Fibroblast of the aortic adventitia (primary cell): ENCODE measurements around the gene ALG3. TPM values are rescaled to one million over a fixed set of nuclear protein-coding genes. Genes with fewer than 3 reads are reported as not detected.

ENCODE experiments used
- DNase-seq: peaks from one replicate; pipeline ENCODE4 v3.0.0-alpha.2; 2010; ENCODE audit warnings: low read depth
- H3K4me3 ChIP-seq: 2 replicates; pipeline ENCODE4 v1.5.1; 2011; ENCODE audit warnings: low read depth, mild to moderate bottlenecking, control low read depth, low read length, moderate library complexity
- total RNA-seq: library from RNA; depleted of rRNA; stranded (reverse); fragments of >200 nt; gene quantifications from 2 replicates; pipeline ENCODE4 v1.2.3, GENCODE V29; 2012; ENCODE audit warnings: low replicate concordance
- TF ChIP-seq, protein P1 (sequence below): IDR thresholded peaks from 2 replicates; pipeline ENCODE4 v1.5.1; 2011; ENCODE audit warnings: mild to moderate bottlenecking, low read length, control low read depth, inconsistent platforms; ENCODE audit not compliant: insufficient read depth

ALG3 gene
- total RNA-seq, 1 donor: 34.0 TPM

DNA sequence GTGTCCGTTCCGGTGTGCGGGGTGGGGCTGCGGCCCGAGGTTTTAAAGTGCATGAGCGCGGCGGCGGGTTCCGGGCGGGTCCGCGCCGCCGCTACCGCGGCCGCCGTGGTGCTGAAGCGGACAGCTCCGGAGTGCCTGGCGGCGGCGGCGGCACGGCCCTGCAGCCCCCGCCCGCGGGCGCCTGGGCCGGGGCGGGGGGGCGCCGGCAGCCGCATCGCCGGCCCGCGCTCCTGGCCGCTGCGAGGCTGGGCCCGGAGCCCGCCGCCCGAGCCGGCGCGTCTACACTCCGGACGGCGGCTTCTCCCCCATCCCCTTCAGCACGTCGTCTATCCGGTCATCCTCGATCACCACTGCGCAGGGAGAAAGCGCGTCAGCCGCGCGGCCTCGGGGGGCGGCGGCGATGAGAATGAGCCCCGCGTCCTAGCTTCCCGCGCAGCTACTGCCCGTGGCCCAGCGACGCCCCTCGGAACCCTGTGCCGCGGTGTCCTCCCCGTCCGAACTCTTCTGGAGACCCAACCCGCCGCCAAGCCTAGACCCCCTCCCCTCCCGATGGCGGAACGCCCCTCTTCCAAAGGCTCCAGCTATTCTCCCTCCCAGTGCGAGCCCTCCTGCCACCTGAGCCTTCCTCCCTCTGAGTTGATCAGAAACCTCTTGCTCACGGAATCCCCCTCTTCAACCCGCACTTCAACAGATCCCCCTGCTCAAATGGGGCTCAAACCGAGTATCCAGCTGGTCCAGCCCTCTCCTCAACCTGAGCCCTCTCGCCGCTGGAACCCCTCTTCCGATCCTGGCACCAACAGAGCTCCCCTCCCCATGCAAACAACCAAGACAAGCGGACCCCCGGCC is 11.3 kb upstream of the ALG3 start:
- TF ChIP-seq, protein P1, sequence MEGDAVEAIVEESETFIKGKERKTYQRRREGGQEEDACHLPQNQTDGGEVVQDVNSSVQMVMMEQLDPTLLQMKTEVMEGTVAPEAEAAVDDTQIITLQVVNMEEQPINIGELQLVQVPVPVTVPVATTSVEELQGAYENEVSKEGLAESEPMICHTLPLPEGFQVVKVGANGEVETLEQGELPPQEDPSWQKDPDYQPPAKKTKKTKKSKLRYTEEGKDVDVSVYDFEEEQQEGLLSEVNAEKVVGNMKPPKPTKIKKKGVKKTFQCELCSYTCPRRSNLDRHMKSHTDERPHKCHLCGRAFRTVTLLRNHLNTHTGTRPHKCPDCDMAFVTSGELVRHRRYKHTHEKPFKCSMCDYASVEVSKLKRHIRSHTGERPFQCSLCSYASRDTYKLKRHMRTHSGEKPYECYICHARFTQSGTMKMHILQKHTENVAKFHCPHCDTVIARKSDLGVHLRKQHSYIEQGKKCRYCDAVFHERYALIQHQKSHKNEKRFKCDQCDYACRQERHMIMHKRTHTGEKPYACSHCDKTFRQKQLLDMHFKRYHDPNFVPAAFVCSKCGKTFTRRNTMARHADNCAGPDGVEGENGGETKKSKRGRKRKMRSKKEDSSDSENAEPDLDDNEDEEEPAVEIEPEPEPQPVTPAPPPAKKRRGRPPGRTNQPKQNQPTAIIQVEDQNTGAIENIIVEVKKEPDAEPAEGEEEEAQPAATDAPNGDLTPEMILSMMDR: no peak
- H3K4me3 ChIP-seq: peak overlapping the region; percentile 41
- DNase-seq: no peak

- no peak for DNase-seq
Measured at GRCh38 chr3:184259396-184259877, 10.7 kb upstream of the ALG3 start.

DNA sequence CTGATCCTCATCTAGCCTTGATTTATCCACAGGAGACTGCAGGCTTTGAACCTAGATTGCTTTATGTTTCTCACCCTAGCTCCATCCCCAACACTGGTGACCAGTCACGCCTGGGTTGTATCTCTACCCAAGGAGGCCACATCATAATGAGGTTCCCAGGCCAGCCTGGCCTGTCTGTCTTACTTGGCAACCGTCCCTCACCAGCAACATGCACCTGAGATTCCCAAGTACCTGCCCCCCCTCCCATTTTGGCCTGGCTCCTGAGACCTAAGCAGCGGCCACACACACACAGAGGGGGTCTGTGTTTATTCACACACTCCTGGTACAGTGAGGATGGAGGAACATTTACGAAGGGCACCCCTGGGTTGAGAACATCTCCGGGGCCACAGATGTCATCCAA is 10.2 kb upstream of the ALG3 start:
- H3K4me3 ChIP-seq: no peak overlapping the region
- TF ChIP-seq, protein P1: no peak
- DNase-seq: no peak

More at GRCh38 chr3:184259396-184259877, 10.7 kb upstream of the ALG3 start:
- H3K4me3 ChIP-seq: no peak overlapping the region
- TF ChIP-seq, protein P1: no peak

DNA sequence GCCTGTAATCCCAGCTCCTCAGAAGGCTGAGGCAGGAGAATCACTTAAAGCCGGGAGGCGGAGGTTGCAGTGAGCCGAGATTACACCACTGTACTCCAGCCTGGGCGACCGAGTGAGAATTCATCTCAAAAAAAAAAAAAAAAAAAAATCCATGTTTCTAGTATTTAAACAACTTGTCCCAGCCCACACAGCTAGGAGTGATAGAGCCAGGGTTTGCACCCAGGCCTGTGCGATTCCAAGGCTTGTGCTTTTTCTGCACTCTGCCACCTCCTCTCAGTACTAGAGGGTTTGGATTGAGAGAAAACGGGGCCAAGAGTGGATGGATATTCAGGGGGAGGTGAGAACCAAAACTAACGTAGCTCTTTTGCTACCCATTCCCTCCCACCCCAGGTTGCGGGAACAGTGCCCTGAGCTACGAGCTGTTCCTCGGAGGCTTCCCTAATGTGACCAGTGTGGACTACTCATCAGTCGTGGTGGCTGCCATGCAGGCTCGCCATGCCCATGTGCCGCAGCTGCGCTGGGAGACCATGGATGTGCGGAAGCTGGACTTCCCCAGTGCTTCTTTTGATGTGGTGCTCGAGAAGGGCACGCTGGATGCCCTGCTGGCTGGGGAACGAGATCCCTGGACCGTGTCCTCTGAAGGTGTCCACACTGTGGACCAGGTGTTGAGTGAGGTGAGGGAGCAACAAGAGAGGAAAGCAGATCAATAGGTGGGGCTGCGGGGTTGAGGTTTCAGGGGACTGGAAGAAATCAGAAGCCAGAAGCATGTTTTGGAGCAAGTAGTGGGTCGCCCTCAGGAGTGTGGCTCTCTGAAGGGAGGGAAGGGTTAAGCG is 8.5 kb upstream of the ALG3 start:
- DNase-seq: no peak
- H3K4me3 ChIP-seq: no peak overlapping the region

GRCh38 chr3:184255291-184256039 is 6.7 kb upstream of the ALG3 start:
- no peak for DNase-seq
- H3K4me3 ChIP-seq: no peak overlapping the region
- TF ChIP-seq, protein P1: no peak

More for the DNA sequence above, 8.5 kb upstream of the ALG3 start:
- TF ChIP-seq, protein P1: no peak

- peak overlapping the region; percentile 100 for H3K4me3 ChIP-seq
- TF ChIP-seq, protein P1: peak; percentile 99
- peak; percentile 89 for DNase-seq
Measured at GRCh38 chr3:184250167-184250828, 1.5 kb upstream of the ALG3 start.
